NCI-H2227 (cell line): Measurements from ENCODE around the gene OR4A16.

Experiments used
- DNase-seq: peaks from one replicate; lab custom pipeline; 2025; ENCODE audit not compliant: unreplicated experiment; lab: John Stamatoyannopoulos, UW

OR4A16 gene, protein sequence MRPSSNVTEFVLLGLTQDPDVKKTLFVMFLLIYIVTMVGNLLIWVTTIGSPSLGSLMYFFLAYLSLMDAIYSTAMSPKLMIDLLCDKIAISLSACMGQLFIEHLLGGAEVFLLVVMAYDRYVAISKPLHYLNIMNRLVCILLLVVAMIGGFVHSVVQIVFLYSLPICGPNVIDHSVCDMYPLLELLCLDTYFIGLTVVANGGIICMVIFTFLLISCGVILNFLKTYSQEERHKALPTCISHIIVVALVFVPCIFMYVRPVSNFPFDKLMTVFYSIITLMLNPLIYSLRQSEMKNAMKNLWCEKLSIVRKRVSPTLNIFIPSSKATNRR

DNA sequence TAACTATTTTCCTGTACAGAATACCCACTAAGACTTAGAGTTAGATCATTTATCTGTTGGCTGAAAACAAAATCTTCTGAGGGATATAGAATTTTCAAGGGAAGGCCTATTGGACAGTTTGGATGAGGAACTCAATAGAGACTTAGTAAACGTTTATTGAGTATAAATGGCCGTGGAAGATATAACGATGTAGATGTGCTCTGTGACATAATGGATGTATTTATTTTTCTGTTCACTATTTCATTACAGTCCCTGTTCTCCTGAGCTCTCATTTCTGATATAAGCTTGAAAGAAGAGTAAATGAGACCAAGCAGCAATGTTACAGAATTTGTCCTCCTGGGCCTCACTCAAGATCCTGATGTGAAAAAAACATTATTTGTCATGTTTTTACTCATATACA, at the start of gene OR4A16:
TSS of gene OR4A16 (plus strand) at position 301 of the 400 bp plus-strand sequence. CDS start at position 301, 0 bp downstream.
- no peak for DNase-seq

DNA sequence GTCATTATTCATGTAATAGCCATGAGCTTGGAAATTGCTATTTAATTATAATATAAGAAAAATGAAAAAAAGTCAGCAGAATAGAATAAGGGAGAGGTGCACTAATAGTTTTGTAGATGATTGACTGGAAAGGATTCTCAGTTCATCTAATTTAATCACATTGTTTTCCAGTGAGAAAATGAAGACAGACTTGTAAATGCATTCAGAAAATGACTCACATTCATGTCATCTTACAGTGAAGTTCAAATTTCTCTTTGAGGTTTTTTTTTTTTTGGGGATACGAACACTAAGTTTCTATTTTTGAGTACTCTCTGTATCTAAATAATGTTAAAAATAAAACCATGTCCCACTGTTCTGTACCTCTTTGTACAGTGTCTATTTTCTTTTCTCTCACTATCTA, 18.5 kb upstream of the OR4A16 start:
- DNase-seq, result no peak

DNA sequence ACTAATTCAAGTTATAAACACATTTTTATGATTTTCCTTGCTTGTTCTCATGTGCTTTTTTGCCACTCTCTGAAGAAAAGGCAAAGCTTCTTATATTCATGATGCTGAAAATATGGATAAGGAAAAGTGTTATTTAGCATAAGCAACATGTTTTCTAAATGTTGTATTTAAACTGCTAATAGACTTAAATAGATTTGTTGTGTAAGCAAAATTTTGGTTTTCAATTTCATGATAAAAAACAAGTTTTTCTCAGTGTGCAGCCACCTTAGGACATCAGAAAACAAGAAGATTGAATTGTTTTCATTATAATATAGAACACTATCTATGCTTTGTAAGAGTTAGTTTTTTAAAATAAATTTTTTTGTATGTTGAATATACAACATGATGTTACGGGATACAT, 2.3 kb downstream of the OR4A16 start:
- no peak for DNase-seq

DNA sequence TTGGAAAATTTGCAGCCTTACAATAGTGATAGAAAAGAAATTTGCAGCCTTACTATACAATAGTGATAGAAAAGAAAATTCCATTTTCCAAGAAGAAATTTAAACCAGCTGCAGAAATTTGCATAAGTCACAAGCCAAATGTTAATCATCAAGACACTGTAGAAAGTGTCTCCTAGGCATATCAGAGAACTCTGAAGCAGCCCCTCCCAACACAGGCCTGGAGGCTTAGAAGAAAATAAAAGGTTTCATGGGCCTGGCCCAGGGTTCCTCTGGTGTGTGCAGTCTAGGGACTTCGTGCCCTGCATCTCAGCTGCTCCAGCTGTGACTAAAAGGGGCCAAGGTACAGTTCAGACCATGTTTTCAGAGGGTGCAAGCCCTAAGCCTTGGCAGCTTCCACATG, 6.0 kb downstream of the OR4A16 start:
- DNase-seq, result no peak

DNA sequence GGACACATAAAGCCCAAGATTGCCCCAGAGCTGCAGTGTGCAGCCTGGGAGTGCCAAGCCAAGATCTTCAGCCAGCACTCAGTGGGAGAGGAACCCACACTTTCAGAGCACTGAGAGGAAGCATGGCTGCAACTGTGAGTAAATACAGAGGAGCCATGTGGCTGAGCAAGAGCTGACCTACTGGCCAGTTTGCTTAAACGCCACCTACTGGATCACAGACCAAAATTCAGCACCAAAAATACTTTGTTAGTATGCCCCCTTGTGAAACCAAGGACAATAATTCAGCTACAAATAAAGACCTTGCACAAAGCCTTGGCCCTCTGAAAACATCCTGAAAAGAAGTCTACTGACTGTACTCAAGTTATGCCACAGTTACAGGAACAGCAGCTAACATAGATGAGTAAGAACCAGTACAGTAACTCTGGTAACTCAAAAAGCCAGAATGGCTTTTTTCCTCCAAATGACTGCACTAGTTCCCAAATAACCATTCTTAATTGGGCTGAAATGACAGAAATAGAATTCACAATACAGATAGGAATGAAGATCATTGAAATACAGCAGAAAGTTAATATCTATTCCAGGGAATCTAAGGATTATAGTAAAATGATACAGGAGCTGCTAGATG, 14.7 kb downstream of the OR4A16 start:
- DNase-seq, result no peak

DNA sequence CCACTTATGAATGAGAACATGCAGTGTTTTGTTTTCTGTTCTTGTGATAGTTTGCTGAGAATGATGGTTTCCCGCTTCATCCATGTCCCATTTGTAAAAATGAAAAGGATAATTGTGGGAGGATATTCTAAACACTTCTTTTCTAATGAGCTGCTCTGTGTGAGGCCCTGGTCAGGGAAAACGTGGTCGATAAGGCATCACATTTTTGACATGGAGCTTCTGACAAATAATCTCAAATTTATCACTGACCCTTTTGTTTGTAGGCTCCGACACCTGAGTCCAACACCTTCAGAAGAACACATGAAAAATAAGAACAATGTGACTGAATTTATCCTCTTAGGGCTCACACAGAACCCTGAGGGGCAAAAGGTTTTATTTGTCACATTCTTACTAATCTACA, 24.7 kb downstream of the OR4A16 start, which contains the start of gene OR4A15:
TSS of gene OR4A15 (plus strand) at position 301 of the 400 bp plus-strand sequence. CDS start at position 301, 0 bp downstream.
- DNase-seq, result no peak
